ENCODE data around the gene HNRNPA2B1.

HNRNPA2B1 gene

DNA sequence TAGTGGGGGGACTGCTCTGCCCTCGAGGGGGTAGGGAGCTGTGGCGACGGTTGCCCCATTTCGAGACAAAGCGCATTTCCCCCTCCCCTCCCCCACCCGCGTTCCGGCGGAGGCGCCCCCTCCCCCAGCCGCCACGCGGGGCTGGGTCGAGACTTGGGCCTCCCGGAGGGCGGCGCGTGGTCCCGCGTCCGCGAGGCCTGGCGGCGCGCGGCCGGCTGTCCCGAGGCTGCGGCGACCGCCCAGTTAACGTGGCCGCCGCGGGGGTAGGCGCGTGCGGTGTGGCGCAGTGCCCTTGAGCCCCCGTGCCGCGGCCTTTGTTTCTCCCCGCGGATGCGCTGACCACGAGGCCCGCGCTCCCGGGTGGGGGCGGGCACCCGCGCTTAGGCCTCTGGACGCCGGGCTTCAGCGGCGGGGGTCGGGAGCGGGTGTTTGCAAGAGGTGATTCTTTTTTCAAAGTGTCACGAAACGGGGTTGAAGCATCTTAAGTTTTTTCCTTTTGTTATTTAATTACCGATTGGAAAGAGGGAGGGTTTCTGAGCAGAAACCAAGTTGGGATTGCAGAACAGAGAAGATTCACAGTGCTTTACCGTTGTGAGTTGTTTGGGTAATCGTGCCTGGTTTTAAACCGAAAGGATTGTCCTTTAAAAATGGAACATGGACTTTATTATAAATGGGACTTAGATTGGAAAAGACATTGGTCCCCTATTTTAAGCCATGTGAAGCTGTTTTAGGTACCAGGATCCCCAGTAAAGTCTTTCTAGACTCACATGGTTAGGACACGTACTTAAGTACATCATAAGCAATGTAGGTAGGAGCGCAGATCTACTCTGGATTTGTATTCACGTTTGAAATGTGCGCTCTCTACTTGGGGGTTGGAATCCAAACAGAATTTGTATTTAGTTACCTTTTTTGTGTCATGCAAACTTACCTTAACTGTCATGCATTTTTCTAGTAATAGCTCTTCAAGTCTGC is 1.8 kb upstream of the HNRNPA2B1 start:
- TF ChIP-seq CTCF (IDR thresholded peaks at IDR 0.05; ENCODE audit: low read depth, low read length) = no peak
- DNase-seq (ENCODE audit: extremely low read depth, low read depth) = no peak

DNA sequence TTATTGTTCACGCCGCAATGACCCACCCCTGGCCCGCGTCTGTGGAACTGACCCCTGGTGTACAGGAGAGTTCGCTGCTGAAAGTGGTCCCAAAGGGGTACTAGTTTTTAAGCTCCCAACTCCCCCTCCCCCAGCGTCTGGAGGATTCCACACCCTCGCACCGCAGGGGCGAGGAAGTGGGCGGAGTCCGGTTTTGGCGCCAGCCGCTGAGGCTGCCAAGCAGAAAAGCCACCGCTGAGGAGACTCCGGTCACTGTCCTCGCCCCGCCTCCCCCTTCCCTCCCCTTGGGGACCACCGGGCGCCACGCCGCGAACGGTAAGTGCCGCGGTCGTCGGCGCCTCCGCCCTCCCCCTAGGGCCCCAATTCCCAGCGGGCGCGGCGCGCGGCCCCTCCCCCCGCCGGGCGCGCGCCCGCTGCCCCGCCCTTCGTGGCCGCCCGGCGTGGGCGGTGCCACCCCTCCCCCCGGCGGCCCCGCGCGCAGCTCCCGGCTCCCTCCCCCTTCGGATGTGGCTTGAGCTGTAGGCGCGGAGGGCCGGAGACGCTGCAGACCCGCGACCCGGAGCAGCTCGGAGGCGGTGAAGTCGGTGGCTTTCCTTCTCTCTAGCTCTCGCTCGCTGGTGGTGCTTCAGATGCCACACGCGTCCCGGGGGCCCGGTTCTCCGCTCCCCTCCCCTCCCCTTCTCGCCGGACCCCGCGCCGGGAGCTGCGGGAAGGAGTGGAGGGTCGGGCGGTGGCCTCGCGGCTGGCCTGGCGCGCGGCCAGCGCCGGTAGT is 887 bp upstream of the HNRNPA2B1 start, which contains the start of gene CBX3:
TSS of gene CBX3 (plus strand) at position 499 of the 772 bp plus-strand sequence. CDS start 1,254 bp downstream, outside the sequence.
- peak; percentile 44 for DNase-seq (ENCODE audit: extremely low read depth, low read depth)

DNA sequence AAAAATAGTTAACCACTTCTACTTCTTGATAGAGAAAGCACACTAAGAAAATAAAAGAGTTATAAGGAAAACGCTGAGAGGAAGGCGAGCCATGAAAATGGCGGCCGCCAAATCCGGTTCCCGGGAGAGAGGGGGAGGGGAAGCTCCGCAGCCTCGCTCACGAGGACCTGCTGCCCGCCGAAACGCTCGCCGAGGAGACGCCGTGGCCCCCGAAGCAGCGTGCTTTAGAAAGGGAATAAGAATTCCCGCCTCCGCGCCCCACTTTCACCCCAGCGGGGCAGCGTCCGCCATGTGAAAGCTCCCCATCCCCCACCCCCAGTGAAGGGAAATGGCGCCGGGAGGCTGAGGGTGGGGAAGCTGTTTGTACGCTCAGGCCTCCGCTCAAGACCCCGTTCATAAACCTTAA is 505 bp downstream of the HNRNPA2B1 start:
- no peak for TF ChIP-seq CTCF (IDR thresholded peaks at IDR 0.05; ENCODE audit: low read depth, low read length)
- DNase-seq (ENCODE audit: extremely low read depth, low read depth) = no peak

More for the DNA sequence above, 887 bp upstream of the HNRNPA2B1 start, which contains the start of gene CBX3:
- no peak for TF ChIP-seq CTCF (IDR thresholded peaks at IDR 0.05; ENCODE audit: low read depth, low read length)

DNA sequence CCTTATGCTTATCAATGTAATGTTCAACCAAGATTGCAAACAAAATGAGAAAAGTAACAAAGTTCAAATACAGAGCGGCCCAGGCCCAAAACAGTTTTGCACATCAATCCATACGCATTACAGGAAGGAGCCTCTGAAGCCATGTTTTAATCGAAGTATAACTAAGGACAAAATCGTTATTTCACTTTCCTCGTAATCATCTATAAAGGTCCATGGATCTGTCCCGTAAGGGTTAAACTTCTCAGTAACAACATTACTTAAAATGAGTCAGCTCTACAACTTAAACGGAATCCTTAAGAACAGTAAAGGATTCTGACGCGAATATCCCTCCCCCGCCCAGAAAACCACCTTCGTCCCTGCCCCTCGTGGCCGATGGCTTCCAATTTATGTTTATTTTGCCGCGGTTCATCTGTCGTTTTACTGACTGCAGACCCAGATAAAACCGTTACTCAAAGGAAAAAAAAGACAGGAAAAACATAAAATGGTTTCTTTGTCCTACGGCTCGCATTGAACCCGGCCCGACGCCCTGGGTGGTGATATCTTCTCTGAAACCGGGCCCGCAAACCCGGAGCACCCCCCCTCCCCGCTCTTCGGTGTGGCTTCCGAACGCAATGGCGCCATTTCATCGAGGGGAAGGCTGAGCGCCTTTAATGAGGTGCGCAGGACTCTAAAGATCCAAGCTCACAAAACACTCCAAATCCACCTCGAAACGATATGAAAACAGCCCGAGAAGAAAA is 1.1 kb downstream of the HNRNPA2B1 start:
- no peak for DNase-seq (ENCODE audit: extremely low read depth, low read depth)

DNA sequence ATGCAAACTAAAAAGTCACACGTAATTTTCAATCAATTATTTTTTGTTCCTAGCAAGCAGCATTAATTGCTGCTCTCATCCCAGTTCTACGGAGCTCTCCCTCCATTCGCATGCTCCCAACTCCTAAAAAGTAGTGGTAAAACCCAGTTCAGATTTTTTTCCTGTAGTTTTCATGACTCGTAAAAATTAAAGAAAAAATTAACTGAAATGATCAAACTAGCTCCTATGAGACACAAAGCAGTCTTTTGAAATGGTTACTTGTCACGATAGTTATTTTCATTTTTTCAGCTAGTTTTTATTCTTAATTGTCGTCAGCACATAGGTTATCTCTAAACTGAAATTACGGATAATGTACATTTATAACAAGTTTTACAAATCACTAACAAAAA is 1.8 kb downstream of the HNRNPA2B1 start:
- TF ChIP-seq CTCF (IDR thresholded peaks at IDR 0.05; ENCODE audit: low read depth, low read length) = no peak
- DNase-seq (ENCODE audit: extremely low read depth, low read depth) = no peak

More for the DNA sequence above, 1.1 kb downstream of the HNRNPA2B1 start:
- TF ChIP-seq CTCF (IDR thresholded peaks at IDR 0.05; ENCODE audit: low read depth, low read length) = no peak

- no peak for DNase-seq (ENCODE audit: extremely low read depth, low read depth)
- peak; percentile 62 for TF ChIP-seq CTCF (IDR thresholded peaks at IDR 0.05; ENCODE audit: low read depth, low read length)
These were observed 2.3 kb downstream of the HNRNPA2B1 start for GRCh38 chr7:26198133-26198780.

All from AG09319 (cell line).